Endothelial cell of umbilical vein (primary cell): Measurements from ENCODE around the gene RPRML. TPM values are rescaled to one million over a fixed set of nuclear protein-coding genes. Genes with fewer than 3 reads are reported as not detected.
"Not testable (repeated sequence)": the region's sequence is repeated elsewhere in the genome, so short reads cannot be mapped to it uniquely, and the experiment has no call there.

Source experiments
- Bru-seq: library from RNA; stranded (reverse); fragments of 400-500 nt; gene quantifications from one replicate; lab custom pipeline; 2021; lab: Mats Ljungman, UMichigan
- BruChase-seq, 2 experiments: library from RNA; stranded (reverse); fragments of 400-500 nt; gene quantifications; one replicate each; lab custom pipeline; 2021; lab: Mats Ljungman, UMichigan
- BruUV-seq: library from RNA; stranded (reverse); fragments of 400-500 nt; replicated peaks from 2 replicates; lab custom pipeline; 2021; lab: Mats Ljungman, UMichigan
- CTCF ChIA-PET: fragments of 300-600, 350-600 bp; sonication (Branson Sonifier 250); formaldehyde crosslinking; loops from one replicate; lab custom pipeline; 2021; ENCODE audit warnings: antibody characterized with exemption, inconsistent platforms; lab: Charles Lee
- POLR2A ChIA-PET: fragments of 300-600, 350-600 bp; sonication (Branson Sonifier 250); formaldehyde crosslinking; loops from one replicate; lab custom pipeline; 2021; ENCODE audit warnings: antibody characterized with exemption, inconsistent platforms; lab: Charles Lee
- DNase-seq: peaks from one replicate; pipeline ENCODE4 v3.0.0-alpha.2; 2011; ENCODE audit warnings: low read depth, low spot score
- FAIRE-seq: peaks from 2 replicates; lab custom pipeline; 2011; peaks lifted over from hg19 to GRCh38; lab: Jason Lieb, UNC
- H2AFZ ChIP-seq: 2 replicates; pipeline ENCODE4 v1.6.0; 2012; ENCODE audit warnings: low read depth, low read length, control low read depth, inconsistent platforms
- H3K27ac ChIP-seq: 2 replicates; pipeline ENCODE4 v1.5.1; 2011; ENCODE audit warnings: low read depth, mild to moderate bottlenecking, control low read depth, low read length, moderate library complexity; ENCODE audit not compliant: insufficient read depth
- H3K27me3 ChIP-seq, 2 experiments: 2 replicates each; pipeline versions ENCODE4 v1.6.0 to v1.6.1; 2011; ENCODE audit warnings: low read length in 2 of 2, mixed read lengths in 1 of 2; ENCODE audit not compliant: control insufficient read depth in 2 of 2, insufficient read depth in 2 of 2
- H3K36me3 ChIP-seq, 2 experiments: 2 replicates in 1 of 2; 3 replicates in 1 of 2; pipeline ENCODE4 v1.5.1; 2011; ENCODE audit warnings: low read length in 2 of 2, mild to moderate bottlenecking in 1 of 2, moderate library complexity in 1 of 2; ENCODE audit not compliant: control insufficient read depth in 2 of 2, insufficient read depth in 2 of 2; ENCODE audit errors: extremely low read depth in 1 of 2
- H3K4me1 ChIP-seq: 3 replicates; pipeline ENCODE4 v1.5.1; 2011; ENCODE audit warnings: mild to moderate bottlenecking, low read length; ENCODE audit not compliant: control insufficient read depth, insufficient read depth; ENCODE audit errors: extremely low read depth
- H3K4me2 ChIP-seq: 2 replicates; pipeline ENCODE4 v1.6.1; 2011; ENCODE audit warnings: low read length, control low read depth, mixed read lengths; ENCODE audit not compliant: insufficient read depth
- H3K4me3 ChIP-seq, 3 experiments: fragments of 200-600 bp in 1 of 3; sonication (generic), shearing (Covaris generic) in 1 of 3; replicated peaks in 1 of 3; 2 replicates each; pipeline ENCODE4 v1.5.1; 2011 to 2016; ENCODE audit warnings: control low read depth in 3 of 3, low read length in 3 of 3, mild to moderate bottlenecking in 2 of 3, inconsistent platforms in 1 of 3, low read depth in 1 of 3, moderate library complexity in 1 of 3; ENCODE audit not compliant: insufficient read depth in 1 of 3
- H3K79me2 ChIP-seq: 2 replicates; pipeline ENCODE4 v1.6.0; 2012; ENCODE audit warnings: low read length, inconsistent platforms; ENCODE audit not compliant: control insufficient read depth, insufficient read depth
- H3K9ac ChIP-seq: replicated peaks from 2 replicates; pipeline ENCODE3; 2011; ENCODE audit warnings: low read length, control low read depth; ENCODE audit not compliant: insufficient read depth; ENCODE audit errors: extremely low read depth
- H3K9me1 ChIP-seq: replicated peaks from 3 replicates; pipeline ENCODE4 v1.6.0; 2011; ENCODE audit warnings: mild to moderate bottlenecking, low read length; ENCODE audit not compliant: control insufficient read depth, insufficient read depth; ENCODE audit errors: extremely low read depth
- H3K9me3 ChIP-seq: replicated peaks from 2 replicates; pipeline ENCODE4 v1.5.1; 2012; ENCODE audit warnings: low read length, inconsistent platforms; ENCODE audit not compliant: control insufficient read depth, insufficient read depth
- H4K20me1 ChIP-seq: replicated peaks from 2 replicates; pipeline ENCODE3; 2011; ENCODE audit warnings: mild to moderate bottlenecking, low read length; ENCODE audit not compliant: control insufficient read depth, insufficient read depth; ENCODE audit errors: extremely low read depth
- GATA2 ChIP-seq: IDR thresholded peaks from 2 replicates; pipeline ENCODE4 v1.7.0; 2011; ENCODE audit warnings: low read depth, mild to moderate bottlenecking, moderate library complexity, mixed read lengths, low read length; ENCODE audit not compliant: insufficient read length, insufficient read depth
- JUN ChIP-seq: IDR thresholded peaks from 2 replicates; pipeline ENCODE4 v1.6.1; 2011; ENCODE audit warnings: borderline replicate concordance, low read depth; ENCODE audit not compliant: insufficient read length, insufficient read depth
- MYC ChIP-seq: IDR thresholded peaks from one replicate; pipeline ENCODE4 v1.6.1; 2011; ENCODE audit warnings: mild to moderate bottlenecking, low read depth, low read length
- POLR2A ChIP-seq: IDR thresholded peaks from 2 replicates; pipeline ENCODE4 v1.6.1; 2012; ENCODE audit warnings: low read depth, mild to moderate bottlenecking, control low read depth, low read length
- POLR2AphosphoS5 ChIP-seq: IDR thresholded peaks from 2 replicates; pipeline ENCODE4 v1.6.1; 2012; ENCODE audit warnings: low read depth, mild to moderate bottlenecking, control low read depth, low read length, moderate library complexity; ENCODE audit not compliant: insufficient read depth
- dilution Hi-C: fragments of 300-500 bp; cut with MboI; formaldehyde crosslinking; loops from one replicate; pipeline ENCODE4 v1.15.0; 2019; ENCODE audit warnings: low sequenced_read_pairs; ENCODE audit not compliant: extremely low pct_ligation_motif_present
- intact Hi-C: fragments of 100-400 bp; cut with micrococcal nuclease; formaldehyde crosslinking; loops from one replicate; pipeline ENCODE4 v1.10.0; 2022
- long read RNA-seq: library from polyadenylated mRNA; stranded (forward); transcript quantifications from one replicate; pipeline ENCODE4 v2.0.0, GENCODE V29; 2021
- polyA minus RNA-seq, 3 experiments: library from RNA; depleted of rRNA, polyadenylated mRNA; stranded (reverse); fragments of >200 nt; gene quantifications; 1 replicate in 1 of 3; 2 replicates in 2 of 3; pipeline ENCODE4 v1.2.3, GENCODE V29; 2011
- polyA plus RNA-seq, 4 experiments: library from polyadenylated mRNA; depleted of rRNA in 3 of 4; stranded (reverse) in 3 of 4; unstranded in 1 of 4; fragments of >200 nt; gene quantifications; 2 replicates each; pipeline versions ENCODE4 v1.2.1 to v1.2.3, GENCODE V29; 2011 to 2012; ENCODE audit warnings: missing spikeins in 1 of 4
- total RNA-seq: library from RNA; stranded (reverse); gene quantifications from 2 replicates; pipeline ENCODE4 v1.2.3, GENCODE V29; 2021
- TF ChIP-seq, protein P1 (sequence below), 2 donors: IDR thresholded peaks; 1 replicate in 1 of 2; 2 replicates in 1 of 2; pipeline ENCODE4 v1.5.1; 2011; ENCODE audit warnings: low read length in 2 of 2, mild to moderate bottlenecking in 2 of 2, moderate library complexity in 2 of 2, control low read depth in 1 of 2, inconsistent platforms in 1 of 2, low read depth in 1 of 2; ENCODE audit not compliant: insufficient read depth in 1 of 2; ENCODE audit errors: extremely low read depth in 1 of 2

The RPRML gene
- total RNA-seq (not detected in 2 replicates), polyA plus RNA-seq (0.08 and 0.16 TPM in 2 replicates), polyA minus RNA-seq (not detected in 2 replicates), Bru-seq, nascent RNA (not detected), BruChase-seq, experiment 1, labeled RNA remaining after a 6-hour chase (not detected), BruChase-seq, experiment 2, labeled RNA remaining after a 2-hour chase (not detected)
- 0.06 TPM in 1 of 2 replicates, not detected in the other for polyA plus RNA-seq (2011; cell fraction: cytosol; rRNA removed)
- polyA plus RNA-seq (2011; cell fraction: nucleus; rRNA removed) = not detected in 2 replicates
- polyA plus RNA-seq (2012) = not detected in 2 replicates
- not detected for polyA minus RNA-seq (2011; cell fraction: cytosol; rRNA and poly(A)+ RNA removed)
- polyA minus RNA-seq (2011; cell fraction: nucleus; rRNA and poly(A)+ RNA removed) = not detected in 2 replicates
- long read RNA-seq = 0 reads

DNA sequence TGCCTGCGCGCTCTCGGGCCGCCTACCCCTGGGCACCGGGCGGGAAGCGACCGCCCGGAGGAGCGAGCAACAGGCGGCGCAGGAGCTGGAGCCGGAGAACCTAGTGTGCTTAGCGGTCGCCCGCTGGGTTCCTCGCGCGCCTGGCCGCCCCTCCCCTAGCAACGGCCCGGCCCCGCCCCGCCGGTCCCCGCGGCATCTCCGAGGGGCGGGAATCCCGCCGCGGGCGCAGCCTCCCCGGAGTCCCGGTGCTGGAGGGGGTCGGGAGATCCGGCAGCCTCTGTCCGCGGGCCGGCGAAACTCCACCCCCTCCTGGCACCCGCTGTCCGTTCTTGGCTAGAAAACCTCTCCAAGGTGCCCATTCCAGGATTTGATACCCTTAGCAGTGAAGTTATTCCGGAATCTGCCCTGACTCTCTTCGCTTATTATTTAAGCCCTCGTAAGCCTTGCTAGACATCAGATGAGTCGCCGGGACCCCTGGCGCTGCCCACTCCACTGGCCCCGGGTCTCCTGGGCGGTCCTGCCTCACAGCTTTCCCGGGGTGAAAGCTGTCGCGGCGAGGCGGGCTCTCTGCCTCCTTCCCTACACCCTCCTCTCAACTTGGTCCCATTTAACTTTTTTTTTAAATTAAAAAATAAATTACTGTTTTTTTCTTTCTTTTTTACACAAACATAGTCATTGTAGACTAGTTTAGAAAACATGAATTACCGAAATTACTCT, at the start of gene RPRML:
TSS of gene RPRML (minus strand) at position 107 of the 717 bp plus-strand sequence. CDS start 246 bp downstream, outside the sequence.
- Histone ChIP-seq H3K4me1 (peaks cover 9% of the 10 kb centered on the region), H3K9ac (no peak within 1 kb of the TSS), H2AFZ (peak within 1 kb of the TSS; percentile 83), H3K9me3 (no peaks in the 10 kb centered on the region), H3K4me3 (peak within 1 kb of the TSS; percentile 24 to 46 (median 42)), H3K27ac (no peak within 1 kb of the TSS), H3K36me3 (no peaks in the 10 kb centered on the region), H3K9me1 (no peaks in the 10 kb centered on the region), H3K27me3 (peaks cover 34 to 44% of the 10 kb centered on the region in 2 experiments), H3K79me2 (no peaks in the 10 kb centered on the region), H3K4me2 (peak within 1 kb of the TSS; percentile 79), H4K20me1 (no peaks in the 10 kb centered on the region)
- FAIRE-seq = peak; percentile 46
- peak; percentile 44 for DNase-seq
- BruUV-seq = no TSS peak
- intact Hi-C loops (no loop called here), dilution Hi-C loops (no loop called here)
- TF ChIP-seq GATA2 (no peak), POLR2AphosphoS5 (no peak), POLR2A (no peak), MYC (no peak), JUN (no peak)
- TF ChIP-seq, protein P1, sequence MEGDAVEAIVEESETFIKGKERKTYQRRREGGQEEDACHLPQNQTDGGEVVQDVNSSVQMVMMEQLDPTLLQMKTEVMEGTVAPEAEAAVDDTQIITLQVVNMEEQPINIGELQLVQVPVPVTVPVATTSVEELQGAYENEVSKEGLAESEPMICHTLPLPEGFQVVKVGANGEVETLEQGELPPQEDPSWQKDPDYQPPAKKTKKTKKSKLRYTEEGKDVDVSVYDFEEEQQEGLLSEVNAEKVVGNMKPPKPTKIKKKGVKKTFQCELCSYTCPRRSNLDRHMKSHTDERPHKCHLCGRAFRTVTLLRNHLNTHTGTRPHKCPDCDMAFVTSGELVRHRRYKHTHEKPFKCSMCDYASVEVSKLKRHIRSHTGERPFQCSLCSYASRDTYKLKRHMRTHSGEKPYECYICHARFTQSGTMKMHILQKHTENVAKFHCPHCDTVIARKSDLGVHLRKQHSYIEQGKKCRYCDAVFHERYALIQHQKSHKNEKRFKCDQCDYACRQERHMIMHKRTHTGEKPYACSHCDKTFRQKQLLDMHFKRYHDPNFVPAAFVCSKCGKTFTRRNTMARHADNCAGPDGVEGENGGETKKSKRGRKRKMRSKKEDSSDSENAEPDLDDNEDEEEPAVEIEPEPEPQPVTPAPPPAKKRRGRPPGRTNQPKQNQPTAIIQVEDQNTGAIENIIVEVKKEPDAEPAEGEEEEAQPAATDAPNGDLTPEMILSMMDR (IDR thresholded peaks at IDR 0.05; ENCODE audit: extremely low read depth in 1 of 2, insufficient read depth in 1 of 2, low read depth in 1 of 2, low read length in 2 of 2) = no peak
- ChIA-PET CTCF (interaction anchor here (1.1 kb wide), 1 partner anchor 37 kb away, joined by 3 read pairs; no protein-coding TSS in a partner anchor), POLR2A (interaction anchor here (0.6 kb wide), 1 partner anchor 174 kb away, joined by 3 read pairs; no protein-coding TSS in a partner anchor)

DNA sequence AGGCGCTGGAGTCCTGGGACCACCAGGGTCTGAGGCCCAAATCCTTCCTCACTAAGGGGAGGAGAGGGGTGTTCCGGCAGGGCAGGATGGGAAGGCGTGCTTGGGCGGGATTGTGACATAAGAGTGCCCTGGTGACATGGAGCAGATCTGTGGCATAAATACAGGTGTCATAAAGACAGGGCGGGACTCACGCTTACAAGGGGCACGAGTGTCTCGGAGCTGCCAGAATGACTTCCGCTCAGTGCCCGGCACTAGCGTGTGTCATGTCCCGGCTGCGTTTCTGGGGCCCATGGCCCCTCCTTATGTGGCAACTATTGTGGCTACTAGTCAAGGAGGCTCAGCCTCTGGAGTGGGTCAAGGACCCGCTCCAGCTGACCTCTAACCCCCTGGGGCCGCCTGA, 37.9 kb upstream of the RPRML start:
- H2AFZ ChIP-seq, H3K4me3 ChIP-seq, dilution Hi-C loops, intact Hi-C loops, H3K36me3 ChIP-seq, H3K27ac ChIP-seq, POLR2A ChIA-PET, FAIRE-seq, BruUV-seq, H3K9me3 ChIP-seq, CTCF ChIA-PET, H3K27me3 ChIP-seq, H3K9ac ChIP-seq, H3K79me2 ChIP-seq, H3K9me1 ChIP-seq, H3K4me2 ChIP-seq, H3K4me1 ChIP-seq, DNase-seq, H4K20me1 ChIP-seq: not testable (repeated sequence)
